DOHH2 (cell line): ENCODE results near the gene SLC28A3.

ENCODE experiments used
- H3F3A ChIP-seq: fragments of 200-600 bp; sonication (generic), shearing (Covaris generic); 2 replicates; pipeline ENCODE4 v1.6.0; 2016; ENCODE audit warnings: antibody characterized with exemption, mild to moderate bottlenecking; ENCODE audit not compliant: control insufficient read depth, insufficient read depth
- H3K27ac ChIP-seq: fragments of 200-600 bp; sonication (generic); 2 replicates; pipeline ENCODE4 v1.5.1; 2014; ENCODE audit warnings: low read depth, mild to moderate bottlenecking, low read length, moderate library complexity
- H3K27me3 ChIP-seq: fragments of 200-600 bp; sonication (generic); 2 replicates; pipeline ENCODE4 v1.6.1; 2014; ENCODE audit warnings: mild to moderate bottlenecking, low read length, mixed read lengths; ENCODE audit not compliant: control insufficient read depth
- H3K36me3 ChIP-seq: fragments of 200-600 bp; sonication (generic); 2 replicates; pipeline ENCODE4 v1.6.1; 2014; ENCODE audit warnings: mild to moderate bottlenecking, low read length, moderate library complexity, mixed read lengths; ENCODE audit not compliant: control insufficient read depth
- H3K4me1 ChIP-seq: fragments of 200-600 bp; sonication (generic); 2 replicates; pipeline ENCODE4 v1.6.1; 2014; ENCODE audit warnings: mild to moderate bottlenecking, low read length, mixed read lengths; ENCODE audit not compliant: control insufficient read depth
- H3K4me2 ChIP-seq: fragments of 200-600 bp; sonication (generic); 2 replicates; pipeline ENCODE4 v1.6.0; 2014; ENCODE audit warnings: mild to moderate bottlenecking, low read length, moderate library complexity
- H3K4me3 ChIP-seq: fragments of 200-600 bp; sonication (generic); 2 replicates; pipeline ENCODE4 v1.5.1; 2014; ENCODE audit warnings: mild to moderate bottlenecking, low read length, mixed read lengths
- H3K79me2 ChIP-seq: fragments of 200-600 bp; sonication (generic); 2 replicates; pipeline ENCODE4 v1.6.1; 2014; ENCODE audit warnings: mild to moderate bottlenecking, low read length, mixed read lengths; ENCODE audit not compliant: control insufficient read depth
- H3K9me2 ChIP-seq: fragments of 200-600 bp; sonication (generic); replicated peaks from 2 replicates; pipeline ENCODE4 v1.6.1; 2014; ENCODE audit warnings: mild to moderate bottlenecking, low read length, mixed read lengths; ENCODE audit not compliant: control insufficient read depth
- H3K9me3 ChIP-seq: fragments of 200-600 bp; sonication (generic); 2 replicates; pipeline ENCODE4 v1.6.1; 2014; ENCODE audit warnings: antibody characterized with exemption, low read length, mixed read lengths; ENCODE audit not compliant: control insufficient read depth, insufficient read depth
- H4K20me1 ChIP-seq: fragments of 200-600 bp; sonication (generic); 2 replicates; pipeline ENCODE4 v1.6.0; 2014; ENCODE audit warnings: low read depth, mild to moderate bottlenecking, antibody characterized with exemption, low read length, moderate library complexity; ENCODE audit not compliant: control insufficient read depth, insufficient read depth
- EZH2phosphoT487 ChIP-seq: fragments of 200-600 bp; sonication (generic); IDR thresholded peaks from 2 replicates; pipeline ENCODE4 v1.6.1; 2017; ENCODE audit warnings: borderline replicate concordance, mild to moderate bottlenecking, antibody characterized with exemption, low read length, moderate library complexity, mixed read lengths
- TF ChIP-seq, protein P1 (sequence below): fragments of 200-600 bp; sonication (generic); IDR thresholded peaks from one replicate; pipeline ENCODE4 v1.5.1; 2014; ENCODE audit warnings: antibody characterized with exemption, mild to moderate bottlenecking, low read depth, low read length; ENCODE audit not compliant: poor library complexity, severe bottlenecking

The SLC28A3 gene

DNA sequence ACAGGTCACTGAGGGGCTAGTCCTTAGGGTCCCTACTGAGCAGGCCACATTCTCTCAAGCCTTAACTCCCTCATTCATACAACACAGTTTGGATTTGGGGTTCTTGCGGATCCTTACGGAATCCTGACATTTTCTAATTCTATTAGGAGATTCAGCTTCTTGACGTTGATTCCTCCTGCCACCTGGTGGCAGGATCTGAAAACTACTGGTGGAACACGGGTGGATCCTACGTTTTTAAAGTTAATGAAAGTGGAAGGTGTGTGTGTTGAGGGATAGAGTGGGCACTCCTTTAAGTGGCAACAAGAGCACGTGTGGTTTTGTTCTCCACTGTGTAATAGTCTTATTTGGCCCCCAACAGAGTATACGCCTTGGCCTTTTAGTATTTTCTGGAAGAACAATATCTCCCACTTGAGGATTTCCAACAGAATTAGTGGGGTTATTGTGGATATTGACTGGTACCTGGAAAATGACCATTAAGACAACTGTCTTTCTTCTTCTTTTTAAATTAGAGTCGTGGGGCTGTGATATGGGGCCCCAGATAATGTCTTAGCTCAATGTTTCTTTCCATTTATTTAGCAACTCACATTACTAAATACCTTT lies 25.2 kb downstream of the SLC28A3 start:
- no peaks in the 10 kb centered on the region for H3K27me3 ChIP-seq
- TF ChIP-seq, protein P1, sequence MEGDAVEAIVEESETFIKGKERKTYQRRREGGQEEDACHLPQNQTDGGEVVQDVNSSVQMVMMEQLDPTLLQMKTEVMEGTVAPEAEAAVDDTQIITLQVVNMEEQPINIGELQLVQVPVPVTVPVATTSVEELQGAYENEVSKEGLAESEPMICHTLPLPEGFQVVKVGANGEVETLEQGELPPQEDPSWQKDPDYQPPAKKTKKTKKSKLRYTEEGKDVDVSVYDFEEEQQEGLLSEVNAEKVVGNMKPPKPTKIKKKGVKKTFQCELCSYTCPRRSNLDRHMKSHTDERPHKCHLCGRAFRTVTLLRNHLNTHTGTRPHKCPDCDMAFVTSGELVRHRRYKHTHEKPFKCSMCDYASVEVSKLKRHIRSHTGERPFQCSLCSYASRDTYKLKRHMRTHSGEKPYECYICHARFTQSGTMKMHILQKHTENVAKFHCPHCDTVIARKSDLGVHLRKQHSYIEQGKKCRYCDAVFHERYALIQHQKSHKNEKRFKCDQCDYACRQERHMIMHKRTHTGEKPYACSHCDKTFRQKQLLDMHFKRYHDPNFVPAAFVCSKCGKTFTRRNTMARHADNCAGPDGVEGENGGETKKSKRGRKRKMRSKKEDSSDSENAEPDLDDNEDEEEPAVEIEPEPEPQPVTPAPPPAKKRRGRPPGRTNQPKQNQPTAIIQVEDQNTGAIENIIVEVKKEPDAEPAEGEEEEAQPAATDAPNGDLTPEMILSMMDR = peak; percentile 76
- TF ChIP-seq EZH2phosphoT487 = no peak
- H3K4me1 ChIP-seq = no peaks in the 10 kb centered on the region
- H3K27ac ChIP-seq = no peak overlapping the region
- no peaks in the 10 kb centered on the region for H3K79me2 ChIP-seq
- no peaks in the 10 kb centered on the region for H3F3A ChIP-seq
- H3K4me3 ChIP-seq = no peak overlapping the region
- no peaks in the 10 kb centered on the region for H3K36me3 ChIP-seq
- no peaks in the 10 kb centered on the region for H3K9me2 ChIP-seq
- H3K9me3 ChIP-seq = no peaks in the 10 kb centered on the region
- H3K4me2 ChIP-seq = no peak overlapping the region
- no peaks in the 10 kb centered on the region for H4K20me1 ChIP-seq

DNA sequence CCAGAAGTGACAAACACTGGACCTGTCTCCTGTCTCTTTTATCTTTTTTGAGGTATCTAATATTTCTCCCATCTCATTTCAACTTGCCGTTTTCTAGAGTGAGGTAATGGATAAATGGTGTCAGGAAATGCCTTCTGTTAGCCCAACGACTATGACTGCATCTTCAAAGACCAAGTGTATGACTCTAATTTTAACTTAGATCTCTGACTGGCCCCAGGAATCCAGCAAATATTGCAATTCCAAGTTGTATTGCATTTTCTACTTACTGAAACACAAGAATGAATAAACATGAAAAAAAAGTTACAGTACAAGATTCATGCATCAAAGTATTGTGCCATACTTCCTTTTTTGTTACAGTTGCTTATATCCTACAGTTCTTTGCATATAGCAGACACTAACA lies 26.3 kb downstream of the SLC28A3 start:
- H3K27me3 ChIP-seq = no peaks in the 10 kb centered on the region
- no peak for TF ChIP-seq EZH2phosphoT487
- TF ChIP-seq, protein P1 = no peak
- H3K36me3 ChIP-seq = no peaks in the 10 kb centered on the region
- H3K4me1 ChIP-seq = no peaks in the 10 kb centered on the region
- H3K4me2 ChIP-seq = no peak overlapping the region
- no peak overlapping the region for H3K27ac ChIP-seq
- H3K79me2 ChIP-seq = no peaks in the 10 kb centered on the region
- H3K9me2 ChIP-seq = no peaks in the 10 kb centered on the region
- no peaks in the 10 kb centered on the region for H3K9me3 ChIP-seq
- H4K20me1 ChIP-seq = no peaks in the 10 kb centered on the region
- H3K4me3 ChIP-seq = no peak overlapping the region
- H3F3A ChIP-seq = no peaks in the 10 kb centered on the region

DNA sequence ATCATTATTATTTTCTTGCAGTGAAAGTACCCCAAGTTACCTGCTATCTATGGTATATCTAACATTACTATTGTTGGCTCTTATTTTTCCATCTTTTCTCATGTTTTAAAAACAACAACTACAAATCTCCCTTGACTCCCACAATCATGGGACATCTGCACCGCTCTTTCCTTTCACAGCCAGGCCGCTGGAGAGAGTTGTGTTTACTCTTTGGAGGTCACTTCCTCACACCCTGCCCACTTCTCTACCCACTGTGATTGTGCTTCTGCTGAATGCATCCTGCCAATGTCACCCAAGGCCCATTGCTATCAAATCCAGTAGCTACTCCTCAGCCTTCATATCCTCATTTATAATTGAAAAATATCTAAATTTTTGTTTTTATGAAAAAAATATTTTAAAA lies 29.7 kb downstream of the SLC28A3 start:
- no peaks in the 10 kb centered on the region for H3K9me3 ChIP-seq
- no peaks in the 10 kb centered on the region for H3K79me2 ChIP-seq
- H3K4me1 ChIP-seq = no peaks in the 10 kb centered on the region
- no peak overlapping the region for H3K27ac ChIP-seq
- no peaks in the 10 kb centered on the region for H3K36me3 ChIP-seq
- no peaks in the 10 kb centered on the region for H3K9me2 ChIP-seq
- no peak overlapping the region for H3K4me2 ChIP-seq
- TF ChIP-seq EZH2phosphoT487 = no peak
- TF ChIP-seq, protein P1 = no peak
- no peak overlapping the region for H3K4me3 ChIP-seq
- H4K20me1 ChIP-seq = no peaks in the 10 kb centered on the region
- H3K27me3 ChIP-seq = no peaks in the 10 kb centered on the region
- no peaks in the 10 kb centered on the region for H3F3A ChIP-seq
